ENCODE results near the gene PRDX3.

DNA sequence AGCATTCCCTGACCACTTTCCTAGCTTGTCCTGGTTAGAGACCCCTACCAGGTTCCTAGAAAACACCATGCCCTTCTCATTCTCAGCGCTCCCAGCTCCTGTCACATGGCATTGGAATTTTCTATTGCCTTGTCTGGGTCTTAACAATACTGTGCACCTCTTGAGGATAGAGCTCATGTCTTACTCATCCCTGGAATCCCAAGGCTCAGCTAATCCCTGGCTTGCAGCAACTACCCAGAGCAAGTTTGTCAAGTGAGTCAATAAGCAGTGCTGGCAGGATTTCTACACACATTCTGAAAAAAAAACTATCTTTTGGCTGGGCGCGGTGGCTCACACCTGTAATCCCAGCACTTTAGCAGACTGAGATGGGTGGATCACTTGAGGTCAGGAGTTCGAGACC, 11.7 kb upstream of the PRDX3 start:
- TF ChIP-seq, protein P1, sequence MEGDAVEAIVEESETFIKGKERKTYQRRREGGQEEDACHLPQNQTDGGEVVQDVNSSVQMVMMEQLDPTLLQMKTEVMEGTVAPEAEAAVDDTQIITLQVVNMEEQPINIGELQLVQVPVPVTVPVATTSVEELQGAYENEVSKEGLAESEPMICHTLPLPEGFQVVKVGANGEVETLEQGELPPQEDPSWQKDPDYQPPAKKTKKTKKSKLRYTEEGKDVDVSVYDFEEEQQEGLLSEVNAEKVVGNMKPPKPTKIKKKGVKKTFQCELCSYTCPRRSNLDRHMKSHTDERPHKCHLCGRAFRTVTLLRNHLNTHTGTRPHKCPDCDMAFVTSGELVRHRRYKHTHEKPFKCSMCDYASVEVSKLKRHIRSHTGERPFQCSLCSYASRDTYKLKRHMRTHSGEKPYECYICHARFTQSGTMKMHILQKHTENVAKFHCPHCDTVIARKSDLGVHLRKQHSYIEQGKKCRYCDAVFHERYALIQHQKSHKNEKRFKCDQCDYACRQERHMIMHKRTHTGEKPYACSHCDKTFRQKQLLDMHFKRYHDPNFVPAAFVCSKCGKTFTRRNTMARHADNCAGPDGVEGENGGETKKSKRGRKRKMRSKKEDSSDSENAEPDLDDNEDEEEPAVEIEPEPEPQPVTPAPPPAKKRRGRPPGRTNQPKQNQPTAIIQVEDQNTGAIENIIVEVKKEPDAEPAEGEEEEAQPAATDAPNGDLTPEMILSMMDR (conservative IDR thresholded peaks at IDR 0.05 in 1 of 2, IDR thresholded peaks at IDR 0.05 in 1 of 2; ENCODE audit: extremely low read depth in 1 of 2, insufficient read depth in 1 of 2, low read depth in 1 of 2, low read length in 2 of 2) = no peak
- TF ChIP-seq EZH2 (IDR thresholded peaks at IDR 0.05; ENCODE audit: borderline replicate concordance, low read length) = no peak
